Measurements from ENCODE around the gene FBXO44.

Gene FBXO44

DNA sequence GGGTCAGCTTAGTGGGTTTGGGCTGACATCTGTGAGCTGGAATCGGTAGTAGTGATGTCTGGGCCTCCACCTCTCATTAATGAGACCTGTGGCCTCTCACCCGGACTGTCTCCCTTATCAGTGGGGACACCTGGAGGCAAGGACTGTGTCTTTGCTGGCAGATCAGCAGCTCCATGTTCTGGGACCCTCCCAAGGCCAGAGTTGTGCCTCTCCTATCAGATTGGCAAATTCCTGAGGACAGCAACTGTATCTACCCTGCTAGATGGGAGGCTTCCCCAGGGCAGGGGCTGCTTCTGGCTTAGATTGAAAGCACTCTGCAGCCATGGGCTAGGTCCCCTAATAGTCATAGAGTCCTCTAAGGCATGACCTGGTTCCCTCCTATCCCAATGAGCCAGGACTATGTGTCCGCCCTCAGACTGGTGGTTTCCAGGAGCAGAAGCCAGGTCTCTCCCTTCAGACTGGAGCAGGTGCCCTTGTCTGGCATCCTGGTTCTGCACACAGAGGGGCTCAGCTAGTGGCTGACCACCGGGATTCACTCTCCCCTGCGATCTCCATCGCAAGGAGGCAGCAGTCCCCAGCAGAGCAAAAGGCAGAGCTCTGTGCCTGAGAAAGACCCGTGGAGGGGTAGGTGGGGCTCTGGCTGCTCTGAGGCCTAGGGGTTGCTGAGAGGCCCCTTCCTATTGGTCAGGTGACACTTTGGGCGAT is 42.7 kb downstream of the FBXO44 start:
- in situ Hi-C loops (cut with HindIII; ENCODE audit: low sequenced_read_pairs): no loop called here
- no peak overlapping the region for H3K4me3 ChIP-seq (ENCODE audit: low read depth, low read length)
- no peak for DNase-seq (ENCODE audit: low read depth)
- TF ChIP-seq, protein P1, sequence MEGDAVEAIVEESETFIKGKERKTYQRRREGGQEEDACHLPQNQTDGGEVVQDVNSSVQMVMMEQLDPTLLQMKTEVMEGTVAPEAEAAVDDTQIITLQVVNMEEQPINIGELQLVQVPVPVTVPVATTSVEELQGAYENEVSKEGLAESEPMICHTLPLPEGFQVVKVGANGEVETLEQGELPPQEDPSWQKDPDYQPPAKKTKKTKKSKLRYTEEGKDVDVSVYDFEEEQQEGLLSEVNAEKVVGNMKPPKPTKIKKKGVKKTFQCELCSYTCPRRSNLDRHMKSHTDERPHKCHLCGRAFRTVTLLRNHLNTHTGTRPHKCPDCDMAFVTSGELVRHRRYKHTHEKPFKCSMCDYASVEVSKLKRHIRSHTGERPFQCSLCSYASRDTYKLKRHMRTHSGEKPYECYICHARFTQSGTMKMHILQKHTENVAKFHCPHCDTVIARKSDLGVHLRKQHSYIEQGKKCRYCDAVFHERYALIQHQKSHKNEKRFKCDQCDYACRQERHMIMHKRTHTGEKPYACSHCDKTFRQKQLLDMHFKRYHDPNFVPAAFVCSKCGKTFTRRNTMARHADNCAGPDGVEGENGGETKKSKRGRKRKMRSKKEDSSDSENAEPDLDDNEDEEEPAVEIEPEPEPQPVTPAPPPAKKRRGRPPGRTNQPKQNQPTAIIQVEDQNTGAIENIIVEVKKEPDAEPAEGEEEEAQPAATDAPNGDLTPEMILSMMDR (IDR thresholded peaks at IDR 0.05; ENCODE audit: low read depth, low read length, missing control alignments): no peak

DNA sequence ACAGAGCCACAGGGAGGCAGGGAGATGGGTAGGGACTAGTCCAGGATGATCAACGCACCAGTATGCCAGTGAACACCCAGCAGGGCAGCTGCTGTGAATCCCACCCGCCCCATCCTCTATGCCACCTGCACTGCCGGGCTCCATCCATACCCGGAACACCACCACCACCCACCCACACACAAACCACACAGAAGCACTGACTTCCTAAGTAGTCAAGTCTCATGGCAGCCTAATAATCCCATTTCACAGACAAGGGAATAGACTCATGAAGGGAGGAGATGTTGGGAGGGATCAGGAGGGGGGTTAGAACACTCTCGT is 43.2 kb downstream of the FBXO44 start:
- no peak overlapping the region for H3K4me3 ChIP-seq (ENCODE audit: low read depth, low read length)
- DNase-seq (ENCODE audit: low read depth): no peak
- TF ChIP-seq, protein P1 (IDR thresholded peaks at IDR 0.05; ENCODE audit: low read depth, low read length, missing control alignments): no peak
- in situ Hi-C loops (cut with HindIII; ENCODE audit: low sequenced_read_pairs): no loop called here

DNA sequence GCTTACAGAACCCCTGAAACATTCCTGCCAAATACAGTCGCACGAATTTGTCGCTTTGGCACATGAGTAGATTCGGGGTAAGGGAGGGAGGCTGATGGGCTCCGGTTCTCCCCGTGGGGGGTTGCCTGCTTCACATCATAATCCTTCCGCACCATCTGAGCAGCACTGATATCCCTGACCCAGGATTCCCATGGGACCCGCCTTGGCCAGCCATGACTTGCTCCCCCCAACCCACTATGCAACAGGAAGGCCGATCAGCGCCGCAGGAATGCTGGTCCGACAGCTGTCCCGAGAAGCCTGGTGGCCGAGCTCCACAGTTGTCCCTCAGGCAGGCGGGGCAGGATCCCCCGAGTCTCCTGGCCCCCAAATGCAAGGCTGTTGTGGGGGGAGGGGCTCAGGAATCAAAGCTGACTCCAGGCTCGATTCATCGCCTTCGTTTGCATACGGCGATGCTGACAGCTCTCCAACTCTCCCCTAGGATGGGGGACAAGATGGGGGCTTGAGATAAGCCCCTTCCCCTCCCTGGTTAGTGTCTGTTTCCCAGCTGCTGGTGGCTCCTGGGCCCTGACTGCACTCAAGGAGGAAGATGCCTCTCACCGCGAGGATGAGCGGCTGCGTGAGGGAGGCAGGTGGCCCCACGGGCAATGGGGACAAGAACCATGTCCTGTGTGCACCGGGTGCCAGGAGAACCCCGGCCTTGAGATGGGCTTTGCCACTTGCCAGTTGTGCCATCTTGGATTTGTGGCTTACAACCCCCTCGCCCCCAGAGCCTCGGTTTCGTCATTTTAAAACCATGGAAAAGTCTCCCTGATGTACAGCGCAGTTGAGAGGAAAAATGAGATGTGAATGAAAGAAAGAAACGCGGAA is 46.2 kb downstream of the FBXO44 start:
- TF ChIP-seq, protein P1 (IDR thresholded peaks at IDR 0.05; ENCODE audit: low read depth, low read length, missing control alignments): no peak
- peak overlapping the region; percentile 4 for H3K4me3 ChIP-seq (ENCODE audit: low read depth, low read length)
- no peak for DNase-seq (ENCODE audit: low read depth)
- in situ Hi-C loops (cut with HindIII; ENCODE audit: low sequenced_read_pairs): no loop called here

DNA sequence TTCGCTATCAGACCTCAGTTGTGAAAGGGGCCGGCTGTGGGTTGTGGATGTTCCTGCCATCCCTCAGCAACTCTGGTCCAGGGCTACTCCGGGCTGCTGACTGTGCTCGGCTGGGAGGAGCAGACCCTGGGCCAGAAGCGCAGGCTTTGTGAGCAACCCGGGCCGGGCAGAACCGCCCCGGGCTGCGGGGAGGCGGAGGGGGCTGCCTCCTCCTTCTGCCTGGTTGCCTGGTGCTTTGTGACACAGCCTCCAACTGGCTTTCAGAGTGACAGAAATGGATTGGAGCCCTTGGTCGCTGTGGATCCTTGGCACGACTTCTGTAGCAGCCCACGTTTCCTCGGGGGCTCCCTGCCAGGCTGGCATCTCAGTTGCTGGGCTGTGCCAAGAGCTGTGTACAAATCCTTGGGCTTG is 46.9 kb downstream of the FBXO44 start:
- TF ChIP-seq, protein P1 (IDR thresholded peaks at IDR 0.05; ENCODE audit: low read depth, low read length, missing control alignments): no peak
- DNase-seq (ENCODE audit: low read depth): no peak
- in situ Hi-C loops (cut with HindIII; ENCODE audit: low sequenced_read_pairs): no loop called here
- H3K4me3 ChIP-seq (ENCODE audit: low read depth, low read length): peak overlapping the region; percentile 4

DNA sequence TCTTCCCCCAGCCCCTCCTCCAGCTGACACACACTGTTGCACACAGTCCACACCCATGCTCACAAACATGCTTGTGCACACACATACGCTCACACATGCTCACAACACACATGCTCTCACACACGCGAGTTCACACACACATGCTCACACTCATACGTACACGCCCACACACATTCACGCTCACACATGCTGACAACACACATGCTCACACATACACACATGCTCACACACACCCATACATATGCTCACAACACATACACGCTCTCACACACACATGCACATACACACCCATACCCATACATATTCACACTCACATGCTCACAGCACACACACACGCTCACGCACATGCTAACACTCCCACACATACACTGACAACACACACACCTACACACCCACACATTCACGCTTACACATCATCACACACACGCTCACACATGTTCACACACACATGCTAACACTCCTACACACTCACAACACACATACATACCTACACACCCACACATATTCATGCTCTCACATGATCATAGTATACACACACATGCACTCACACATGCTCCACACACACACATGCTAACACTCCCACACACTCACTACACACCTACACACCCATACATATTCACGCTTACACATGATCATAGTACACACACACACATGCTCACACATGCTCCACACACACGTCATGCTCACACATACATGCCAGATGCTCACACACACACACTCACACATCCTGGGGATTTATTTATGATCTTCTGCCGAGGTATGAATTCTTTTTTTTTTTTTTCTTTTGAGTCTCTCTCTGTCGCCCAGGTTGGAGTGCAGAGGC is 47.5 kb downstream of the FBXO44 start:
- TF ChIP-seq, protein P1 (IDR thresholded peaks at IDR 0.05; ENCODE audit: low read depth, low read length, missing control alignments): no peak
- DNase-seq (ENCODE audit: low read depth): no peak
- no peak overlapping the region for H3K4me3 ChIP-seq (ENCODE audit: low read depth, low read length)
- in situ Hi-C loops (cut with HindIII; ENCODE audit: low sequenced_read_pairs): no loop called here
